CD4-positive, alpha-beta memory T cell (primary cell): Measurements from ENCODE around the gene ACSL3. TPM values are rescaled to one million over a fixed set of nuclear protein-coding genes. Genes with fewer than 3 reads are reported as not detected.

ENCODE experiments used
- CTCF ChIA-PET: fragments of 350-600 bp; sonication (Branson Sonifier 250); formaldehyde crosslinking; loops from one replicate; lab custom pipeline; 2021; ENCODE audit warnings: inconsistent platforms; ENCODE audit not compliant: partially characterized antibody; lab: Charles Lee
- POLR2A ChIA-PET: fragments of 350-600 bp; sonication (Branson Sonifier 250); formaldehyde crosslinking; loops from one replicate; lab custom pipeline; 2021; ENCODE audit not compliant: partially characterized antibody; lab: Charles Lee
- DNase-seq, 5 donors: peaks; one replicate each; pipeline versions ENCODE4 v3.0.0 to v3.0.0-alpha.2; 2020 to 2022; ENCODE audit warnings: mixed read lengths in 1 of 5
- H3K27ac ChIP-seq: one replicate; pipeline ENCODE4 v1.7.0; 2013; ENCODE audit warnings: low read depth, low read length
- H3K27me3 ChIP-seq: 2 replicates; pipeline ENCODE4 v1.7.0; 2013; ENCODE audit warnings: mild to moderate bottlenecking, low read length, moderate library complexity; ENCODE audit not compliant: insufficient read depth
- H3K36me3 ChIP-seq: 2 replicates; pipeline ENCODE4 v1.7.0; 2013; ENCODE audit warnings: mild to moderate bottlenecking, low read length, moderate library complexity; ENCODE audit not compliant: insufficient read depth
- H3K4me1 ChIP-seq: 2 replicates; pipeline ENCODE4 v1.7.0; 2013; ENCODE audit warnings: mild to moderate bottlenecking, low read length, moderate library complexity; ENCODE audit not compliant: insufficient read depth
- H3K4me3 ChIP-seq, 2 donors: one replicate each; pipeline ENCODE4 v1.7.0; 2013; ENCODE audit warnings: low read length in 2 of 2, mild to moderate bottlenecking in 1 of 2
- H3K9me3 ChIP-seq, 2 donors: one replicate each; pipeline ENCODE4 v1.7.0; 2013; ENCODE audit warnings: low read length in 2 of 2, control low read depth in 1 of 2; ENCODE audit not compliant: control insufficient read depth in 1 of 2
- H3K27ac Mint-ChIP-seq, 7 donors: one replicate each; pipeline ENCODE4 v1.8.0; 2020 to 2021; ENCODE audit warnings: mixed read lengths in 7 of 7, mild to moderate bottlenecking in 6 of 7, inconsistent platforms in 3 of 7, moderate library complexity in 3 of 7
- H3K27me3 Mint-ChIP-seq, 2 donors: one replicate each; pipeline ENCODE4 v1.8.0; 2020 to 2021; ENCODE audit warnings: mixed read lengths in 2 of 2
- H3K36me3 Mint-ChIP-seq, 2 donors: one replicate each; pipeline ENCODE4 v1.8.0; 2020 to 2021; ENCODE audit warnings: mixed read lengths in 2 of 2, inconsistent platforms in 1 of 2, mild to moderate bottlenecking in 1 of 2
- H3K4me1 Mint-ChIP-seq, 4 donors: one replicate each; pipeline ENCODE4 v1.8.0; 2020 to 2021; ENCODE audit warnings: mixed read lengths in 4 of 4, mild to moderate bottlenecking in 1 of 4
- H3K4me3 Mint-ChIP-seq, 8 donors: one replicate each; pipeline ENCODE4 v1.8.0; 2020 to 2021; ENCODE audit warnings: mixed read lengths in 8 of 8, mild to moderate bottlenecking in 7 of 8, moderate library complexity in 6 of 8, inconsistent platforms in 3 of 8
- H3K9me3 Mint-ChIP-seq, 8 donors: one replicate each; pipeline ENCODE4 v1.8.0; 2020 to 2021; ENCODE audit warnings: mixed read lengths in 8 of 8, mild to moderate bottlenecking in 5 of 8, inconsistent platforms in 3 of 8, moderate library complexity in 1 of 8
- intact Hi-C: fragments of 100-400 bp; cut with micrococcal nuclease; formaldehyde crosslinking; loops from one replicate; pipeline ENCODE4 v1.15.1; 2023
- polyA plus RNA-seq, 2 donors: library from polyadenylated mRNA; unstranded; fragments of 300-500 nt; fragmentation: Illumina TruSeq; gene quantifications; one replicate each; pipeline ENCODE4 v1.2.3, GENCODE V29; 2021
- total RNA-seq, 2 experiments: library from RNA; stranded (reverse); gene quantifications; one replicate each; pipeline ENCODE4 v1.2.3, GENCODE V29; 2021

ACSL3 gene
- total and polyA plus RNA-seq, 4 experiments from 2014 or later = 24.8 to 30.9 (median 25.8) TPM

DNA sequence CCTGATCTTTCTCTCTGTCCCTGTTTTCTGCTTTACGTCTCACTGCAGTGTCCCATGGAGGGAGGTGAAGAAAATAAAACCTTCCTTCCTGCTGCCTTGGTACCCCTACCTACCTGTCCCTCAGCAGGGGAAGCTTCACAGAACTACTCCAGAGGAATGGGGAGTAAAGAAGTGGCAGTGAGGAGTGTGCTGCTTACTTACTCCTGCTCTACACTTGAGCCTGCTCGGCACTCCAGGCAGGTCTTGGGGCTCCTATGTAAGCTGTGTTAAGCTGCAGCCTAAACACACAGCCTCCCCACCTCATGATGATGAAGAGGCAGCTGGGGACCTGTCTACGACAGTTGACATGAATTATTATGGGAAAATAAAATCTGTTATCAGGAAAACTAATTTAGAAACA lies 72.6 kb downstream of the ACSL3 start:
- H3K4me3 ChIP-seq = no peak overlapping the region
- H3K4me1 ChIP-seq = no peaks in the 10 kb centered on the region
- H3K9me3 ChIP-seq = no peaks in the 10 kb centered on the region
- Mint-ChIP-seq H3K9me3 (peaks cover 0 to 21% (median 15%) of the 10 kb centered on the region in 8 donors), H3K36me3 (peaks cover 62 to 71% of the 10 kb centered on the region in 2 donors), H3K27me3 (no peaks in the 10 kb centered on the region), H3K4me1 (peaks cover 0 to 1% (median 0%) of the 10 kb centered on the region in 4 donors), H3K27ac (no peak overlapping the region), H3K4me3 (no peak overlapping the region)
- CTCF ChIA-PET = interaction anchor here (1.2 kb wide), 1 partner anchor 20 kb away, joined by 3 read pairs; no protein-coding TSS in a partner anchor
- H3K36me3 ChIP-seq = peaks cover 19% of the 10 kb centered on the region
- no peak for DNase-seq
- intact Hi-C loops = no loop called here
- H3K27ac ChIP-seq = no peak overlapping the region
- POLR2A ChIA-PET = no interaction called here
- no peaks in the 10 kb centered on the region for H3K27me3 ChIP-seq

DNA sequence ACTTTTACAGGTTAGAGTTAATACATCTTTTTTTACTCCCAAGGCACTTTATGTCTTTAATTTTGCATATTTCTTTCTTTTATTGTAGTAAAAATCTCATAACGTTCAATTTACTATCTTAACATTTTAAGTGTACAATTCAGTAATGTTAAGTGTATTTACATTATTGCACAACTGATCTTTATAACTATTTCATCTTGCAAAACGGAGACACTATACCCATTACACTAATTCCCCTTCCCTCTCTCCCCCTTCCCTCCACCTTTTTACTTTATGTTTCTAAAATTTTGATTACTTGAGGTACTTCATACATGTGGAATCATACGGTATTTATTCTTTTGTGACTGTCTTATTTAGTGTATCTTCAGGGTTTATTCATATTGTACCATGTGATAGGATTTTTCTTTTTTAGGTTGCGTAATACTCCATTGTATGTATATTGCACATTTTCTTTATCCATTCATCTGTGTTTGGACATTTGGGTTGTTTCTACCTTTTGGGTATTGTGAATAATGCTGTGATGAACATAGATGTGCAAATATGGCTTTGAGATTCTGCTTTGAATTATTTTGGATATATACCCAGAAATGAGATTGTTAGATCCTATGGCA lies 75.0 kb downstream of the ACSL3 start:
- Histone ChIP-seq H3K36me3 (peaks cover 19% of the 10 kb centered on the region), H3K4me1 (no peaks in the 10 kb centered on the region), H3K27ac (no peak overlapping the region), H3K9me3 (no peaks in the 10 kb centered on the region), H3K4me3 (no peak overlapping the region), H3K27me3 (no peaks in the 10 kb centered on the region)
- POLR2A ChIA-PET = no interaction called here
- Mint-ChIP-seq H3K36me3 (peaks cover 58 to 70% of the 10 kb centered on the region in 2 donors), H3K4me3 (no peak overlapping the region), H3K27ac (no peak overlapping the region), H3K9me3 (peaks cover 0 to 28% (median 19%) of the 10 kb centered on the region in 8 donors), H3K27me3 (no peaks in the 10 kb centered on the region), H3K4me1 (peaks cover 0 to 1% (median 0%) of the 10 kb centered on the region in 4 donors)
- intact Hi-C loops = no loop called here
- CTCF ChIA-PET = no interaction called here
- no peak for DNase-seq

DNA sequence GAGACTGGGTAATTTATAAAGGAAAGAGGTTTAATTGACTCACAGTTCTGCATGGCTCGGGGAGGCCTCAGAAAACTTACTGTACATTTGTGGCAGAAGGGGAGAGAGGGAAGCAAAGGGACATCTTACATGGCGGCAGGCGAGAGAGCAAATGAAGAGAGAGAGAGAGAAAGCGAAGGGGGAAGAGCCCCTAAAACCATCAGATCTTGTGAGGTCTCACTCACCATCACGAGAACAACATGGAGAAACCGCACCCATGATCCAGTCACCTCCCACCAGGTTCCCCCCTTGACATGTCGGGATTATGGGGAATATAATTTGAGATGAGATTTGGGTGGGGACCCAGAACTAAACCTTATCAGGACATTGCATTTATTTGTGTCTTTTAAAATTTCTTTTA lies 75.9 kb downstream of the ACSL3 start:
- H3K4me1 ChIP-seq = no peaks in the 10 kb centered on the region
- H3K36me3 ChIP-seq = peaks cover 10% of the 10 kb centered on the region
- intact Hi-C loops = no loop called here
- Mint-ChIP-seq H3K27ac (no peak overlapping the region), H3K9me3 (peaks cover 0 to 28% (median 19%) of the 10 kb centered on the region in 8 donors), H3K4me3 (peak overlapping the region in 1 of 8 donors; percentile 24), H3K4me1 (peaks cover 0 to 1% (median 0%) of the 10 kb centered on the region in 4 donors), H3K36me3 (peaks cover 51 to 65% of the 10 kb centered on the region in 2 donors), H3K27me3 (no peaks in the 10 kb centered on the region)
- POLR2A ChIA-PET = no interaction called here
- CTCF ChIA-PET = no interaction called here
- no peak overlapping the region for H3K27ac ChIP-seq
- H3K4me3 ChIP-seq = no peak overlapping the region
- H3K27me3 ChIP-seq = no peaks in the 10 kb centered on the region
- H3K9me3 ChIP-seq = no peaks in the 10 kb centered on the region
- DNase-seq = no peak

DNA sequence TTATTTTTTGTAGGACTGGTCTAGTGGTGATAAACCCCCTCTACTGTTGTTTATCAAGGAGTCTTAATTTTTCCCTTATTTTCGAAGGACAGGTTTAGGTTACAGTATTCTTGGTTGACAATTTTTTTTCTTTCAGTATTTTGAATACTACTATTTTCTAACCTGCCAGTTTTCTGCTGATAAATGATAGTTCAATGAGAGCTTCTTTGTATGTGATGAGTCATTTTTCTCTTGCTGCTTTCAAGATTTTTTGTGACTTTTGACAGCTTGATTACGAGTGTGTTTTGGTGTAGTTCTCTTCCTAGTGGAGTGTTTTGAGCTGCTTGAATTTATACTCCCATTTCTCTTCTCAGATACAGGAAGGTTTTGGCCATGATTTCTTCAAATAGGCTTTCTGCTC lies 77.5 kb downstream of the ACSL3 start:
- H3K27ac Mint-ChIP-seq = no peak overlapping the region
- no peak for DNase-seq
- Histone ChIP-seq H3K4me3 (no peak overlapping the region), H3K4me1 (no peaks in the 10 kb centered on the region), H3K36me3 (peaks cover 5% of the 10 kb centered on the region), H3K27me3 (no peaks in the 10 kb centered on the region), H3K27ac (no peak overlapping the region), H3K9me3 (no peaks in the 10 kb centered on the region)
- ChIA-PET POLR2A (no interaction called here), CTCF (interaction anchor here (1.2 to 3.5 kb wide), 3 partner anchors 10 to 15 kb away, joined by 5 to 17 read pairs (median 11); no protein-coding TSS in a partner anchor)
- peaks cover 0 to 28% (median 19%) of the 10 kb centered on the region in 8 donors for H3K9me3 Mint-ChIP-seq
- H3K4me3 Mint-ChIP-seq = no peak overlapping the region
- peaks cover 45 to 57% of the 10 kb centered on the region in 2 donors for H3K36me3 Mint-ChIP-seq
- H3K4me1 Mint-ChIP-seq = peaks cover 0 to 1% (median 0%) of the 10 kb centered on the region in 4 donors
- no peaks in the 10 kb centered on the region for H3K27me3 Mint-ChIP-seq
- intact Hi-C loops = no loop called here

DNA sequence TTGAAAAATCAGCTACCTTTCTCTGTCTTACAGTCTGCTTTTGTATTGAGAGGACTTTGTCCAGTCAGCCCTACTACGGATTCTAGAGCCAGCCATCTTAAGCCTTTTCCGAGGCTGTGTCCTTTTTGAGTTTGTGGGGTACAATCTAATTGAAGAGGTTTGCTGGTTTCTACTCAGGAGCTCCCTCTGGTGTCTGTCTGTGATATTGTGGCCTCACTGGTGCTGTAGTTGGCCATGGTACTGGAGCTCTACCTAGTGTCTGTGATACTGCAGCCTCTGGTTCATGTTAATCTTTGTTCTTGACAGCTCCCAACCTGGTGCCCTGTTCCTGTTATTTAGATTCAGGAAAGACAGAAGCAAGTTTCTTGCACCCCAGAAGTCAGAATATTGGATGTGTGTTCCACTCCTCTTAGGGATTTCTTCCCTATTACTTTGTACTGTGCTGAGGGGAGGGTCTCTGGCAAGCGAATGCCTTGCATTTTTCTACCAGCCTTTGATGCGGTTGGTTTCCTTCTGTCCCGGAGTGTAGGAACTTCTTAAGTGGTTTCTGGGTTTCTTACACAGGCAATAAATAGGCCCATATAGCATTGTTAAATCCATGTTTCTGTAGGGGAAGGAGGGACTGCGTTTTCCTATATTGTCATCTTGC lies 78.5 kb downstream of the ACSL3 start:
- Histone ChIP-seq H3K36me3 (no peaks in the 10 kb centered on the region), H3K27ac (no peak overlapping the region), H3K9me3 (no peaks in the 10 kb centered on the region), H3K4me3 (no peak overlapping the region), H3K4me1 (no peaks in the 10 kb centered on the region), H3K27me3 (no peaks in the 10 kb centered on the region)
- peaks cover 39 to 50% of the 10 kb centered on the region in 2 donors for H3K36me3 Mint-ChIP-seq
- H3K4me3 Mint-ChIP-seq = peak overlapping the region in 1 of 8 donors; percentile 9
- intact Hi-C loops = loop anchor here (1.0 kb wide), 2 partner anchors 142 to 231 kb away; no protein-coding TSS in a partner anchor
- no peak overlapping the region for H3K27ac Mint-ChIP-seq
- peaks cover 0 to 28% (median 19%) of the 10 kb centered on the region in 8 donors for H3K9me3 Mint-ChIP-seq
- ChIA-PET POLR2A (no interaction called here), CTCF (interaction anchor here (1.1 to 3.5 kb wide), 8 partner anchors 9 to 232 kb away, joined by 3 to 17 read pairs (median 6); no protein-coding TSS in a partner anchor)
- peaks cover 0 to 1% (median 0%) of the 10 kb centered on the region in 4 donors for H3K4me1 Mint-ChIP-seq
- no peaks in the 10 kb centered on the region for H3K27me3 Mint-ChIP-seq
- DNase-seq = peak in 4 of 5 donors; percentile 33 to 45 (median 38)

DNA sequence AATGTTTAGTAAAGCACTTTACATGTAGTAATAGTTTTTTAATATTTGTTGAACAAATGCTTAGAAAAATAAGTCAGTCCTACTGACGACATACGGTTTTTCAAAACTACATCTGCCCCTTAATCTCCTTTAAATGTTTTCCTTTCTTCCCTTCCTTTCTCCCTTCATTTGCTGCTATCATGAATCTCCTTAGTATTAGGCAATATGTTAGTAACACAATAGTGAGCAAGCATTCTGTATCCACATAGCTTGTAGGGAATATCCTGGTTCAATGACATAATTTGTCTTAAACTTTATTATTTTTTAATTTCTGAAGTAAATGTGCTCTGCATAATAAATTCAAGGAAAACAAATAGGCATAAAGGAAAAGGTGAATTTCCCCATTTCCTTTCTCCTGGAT lies 79.1 kb downstream of the ACSL3 start:
- H3K4me3 Mint-ChIP-seq = no peak overlapping the region

DNA sequence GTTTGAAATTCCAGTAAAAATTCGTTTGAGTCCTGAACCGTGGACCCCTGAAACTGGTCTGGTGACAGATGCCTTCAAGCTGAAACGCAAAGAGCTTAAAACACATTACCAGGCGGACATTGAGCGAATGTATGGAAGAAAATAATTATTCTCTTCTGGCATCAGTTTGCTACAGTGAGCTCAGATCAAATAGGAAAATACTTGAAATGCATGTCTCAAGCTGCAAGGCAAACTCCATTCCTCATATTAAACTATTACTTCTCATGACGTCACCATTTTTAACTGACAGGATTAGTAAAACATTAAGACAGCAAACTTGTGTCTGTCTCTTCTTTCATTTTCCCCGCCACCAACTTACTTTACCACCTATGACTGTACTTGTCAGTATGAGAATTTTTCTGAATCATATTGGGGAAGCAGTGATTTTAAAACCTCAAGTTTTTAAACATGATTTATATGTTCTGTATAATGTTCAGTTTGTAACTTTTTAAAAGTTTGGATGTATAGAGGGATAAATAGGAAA lies 80.7 kb downstream of the ACSL3 start:
- Mint-ChIP-seq H3K4me1 (peaks cover 0 to under 1% (median 0%) of the 10 kb centered on the region in 4 donors), H3K4me3 (no peak overlapping the region), H3K9me3 (peaks cover 0 to 22% (median 16%) of the 10 kb centered on the region in 8 donors), H3K36me3 (peaks cover 21 to 29% of the 10 kb centered on the region in 2 donors), H3K27ac (no peak overlapping the region), H3K27me3 (no peaks in the 10 kb centered on the region)
- H3K27me3 ChIP-seq = no peaks in the 10 kb centered on the region
- no peak overlapping the region for H3K27ac ChIP-seq
- ChIA-PET POLR2A (no interaction called here), CTCF (no interaction called here)
- H3K9me3 ChIP-seq = no peaks in the 10 kb centered on the region
- no peak for DNase-seq
- H3K36me3 ChIP-seq = no peaks in the 10 kb centered on the region
- intact Hi-C loops = no loop called here
- H3K4me3 ChIP-seq = no peak overlapping the region
- no peaks in the 10 kb centered on the region for H3K4me1 ChIP-seq

More for the DNA sequence above, 79.1 kb downstream of the ACSL3 start:
- Histone ChIP-seq H3K9me3 (no peaks in the 10 kb centered on the region), H3K36me3 (no peaks in the 10 kb centered on the region), H3K4me3 (no peak overlapping the region), H3K27ac (no peak overlapping the region), H3K4me1 (no peaks in the 10 kb centered on the region), H3K27me3 (no peaks in the 10 kb centered on the region)
- Mint-ChIP-seq H3K27ac (no peak overlapping the region), H3K27me3 (no peaks in the 10 kb centered on the region), H3K36me3 (peaks cover 32 to 44% of the 10 kb centered on the region in 2 donors), H3K9me3 (peaks cover 0 to 28% (median 19%) of the 10 kb centered on the region in 8 donors), H3K4me1 (peaks cover 0 to 1% (median 0%) of the 10 kb centered on the region in 4 donors)
- intact Hi-C loops = loop anchor here (1.0 kb wide), 2 partner anchors 143 to 232 kb away; no protein-coding TSS in a partner anchor
- ChIA-PET CTCF (interaction anchor here (1.5 to 3.5 kb wide), 5 partner anchors 8 to 233 kb away, joined by 4 to 17 read pairs (median 11); no protein-coding TSS in a partner anchor), POLR2A (no interaction called here)
- DNase-seq = no peak
